ENCODE measurements around the gene RNF220. TPM values are rescaled to one million over a fixed set of nuclear protein-coding genes. Genes with fewer than 3 reads are reported as not detected.

RNF220 gene
- total and polyA plus RNA-seq, 9 of the 15 experiments (the other 6 are each of a cell fraction or from before 2014, with no cell fraction given): 5.1 to 117 (median 66.9) TPM

GRCh38 chr1:44511363-44511762, 106.3 kb downstream of the RNF220 start:
- WGBS (ENCODE audit: insufficient coverage, low coverage, missing lambda C conversion rate): 5% methylated on average over 3 of the region's 3 CpGs
- BruUV-seq (replicated peaks): no TSS peak
- Histone ChIP-seq H3K4me2 (ENCODE audit: insufficient read depth, low read length) (no peak overlapping the region), H3K36me3 (ENCODE audit: control insufficient read depth, insufficient read depth, low read length) (no peaks in the 10 kb centered on the region), H3K27me3 (ENCODE audit: control insufficient read depth in 2 of 2, insufficient read depth in 2 of 2, low read length in 2 of 2) (peaks cover 64 to 67% of the 10 kb centered on the region in 2 experiments), H3K9me1 (ENCODE audit: control insufficient read depth, insufficient read depth, low read length) (no peaks in the 10 kb centered on the region), H3K9me3 (replicated peaks; ENCODE audit: control insufficient read depth, insufficient read depth, low read depth, low read length) (no peaks in the 10 kb centered on the region), H4K20me1 (replicated peaks; ENCODE audit: control insufficient read depth, insufficient read depth, low read length) (no peaks in the 10 kb centered on the region), H2AFZ (ENCODE audit: low read depth, low read length) (no peak overlapping the region), H3K27ac (ENCODE audit: extremely low read depth, low read depth, low read length) (no peak overlapping the region), H3K9ac (ENCODE audit: insufficient read depth in 1 of 2, low read depth in 2 of 2, low read length in 2 of 2) (no peak overlapping the region), H3K4me1 (replicated peaks in 1 of 2; ENCODE audit: control insufficient read depth in 2 of 2, insufficient read depth in 2 of 2, low read length in 2 of 2) (no peaks in the 10 kb centered on the region; a peak in 1 of 5 replicates), H3K79me2 (ENCODE audit: control insufficient read depth, insufficient read depth, low read length) (no peaks in the 10 kb centered on the region), H3K4me3 (no peak overlapping the region)
- intact Hi-C loops (cut with micrococcal nuclease) (loop anchor here (5.0 kb wide), 1 partner anchor 76 kb away; no protein-coding TSS in a partner anchor), in situ Hi-C loops (cut with MboI) (no loop called here)
- ChIA-PET CTCF (ENCODE audit: low intra/inter-chr PET ratio) (no interaction called here), POLR2A (no interaction called here)
- TF ChIP-seq ZNF316 (IDR thresholded peaks at IDR 0.05) (peak; percentile 83), MAFG (tag; conservative IDR thresholded peaks at IDR 0.05) (peak; percentile 50), HCFC1 (IDR thresholded peaks at IDR 0.05; ENCODE audit: low read depth, low read length) (no peak), C11orf30 (IDR thresholded peaks at IDR 0.05; ENCODE audit: low read depth) (peak; percentile 62)
- DNase-seq (ENCODE audit: extremely low read depth in 1 of 4, low spot score in 3 of 4) (no peak), ATAC-seq (no peak), FAIRE-seq (no peak)

GRCh38 chr1:44511769-44512168, 106.7 kb downstream of the RNF220 start:
- WGBS (ENCODE audit: insufficient coverage, low coverage, missing lambda C conversion rate): 5% methylated on average over 7 of the region's 7 CpGs
- Histone ChIP-seq H3K4me1 (replicated peaks in 1 of 2; ENCODE audit: control insufficient read depth in 2 of 2, insufficient read depth in 2 of 2, low read length in 2 of 2) (no peaks in the 10 kb centered on the region; a peak in 1 of 5 replicates), H3K4me3 (no peak overlapping the region), H4K20me1 (replicated peaks; ENCODE audit: control insufficient read depth, insufficient read depth, low read length) (no peaks in the 10 kb centered on the region), H3K79me2 (ENCODE audit: control insufficient read depth, insufficient read depth, low read length) (no peaks in the 10 kb centered on the region), H3K36me3 (ENCODE audit: control insufficient read depth, insufficient read depth, low read length) (no peaks in the 10 kb centered on the region), H3K9me3 (replicated peaks; ENCODE audit: control insufficient read depth, insufficient read depth, low read depth, low read length) (no peaks in the 10 kb centered on the region), H3K27me3 (ENCODE audit: control insufficient read depth in 2 of 2, insufficient read depth in 2 of 2, low read length in 2 of 2) (peaks cover 62 to 66% of the 10 kb centered on the region in 2 experiments), H3K9ac (ENCODE audit: insufficient read depth in 1 of 2, low read depth in 2 of 2, low read length in 2 of 2) (no peak overlapping the region), H3K4me2 (ENCODE audit: insufficient read depth, low read length) (no peak overlapping the region), H3K27ac (ENCODE audit: extremely low read depth, low read depth, low read length) (no peak overlapping the region), H3K9me1 (ENCODE audit: control insufficient read depth, insufficient read depth, low read length) (no peaks in the 10 kb centered on the region), H2AFZ (ENCODE audit: low read depth, low read length) (no peak overlapping the region)
- POLR2A ChIA-PET: interaction anchor here (1.0 kb wide), 2 partner anchors 11 to 30 kb away, joined by 3 read pairs; no protein-coding TSS in a partner anchor
- ATAC-seq: no peak
- no peak for DNase-seq (ENCODE audit: extremely low read depth in 1 of 4, low spot score in 3 of 4)
- no TSS peak for BruUV-seq (replicated peaks)
- intact Hi-C loops (cut with micrococcal nuclease): loop anchor here (5.0 kb wide), 1 partner anchor 76 kb away; no protein-coding TSS in a partner anchor
- in situ Hi-C loops (cut with MboI): no loop called here
- peak; percentile 35 for FAIRE-seq
- CTCF ChIA-PET (ENCODE audit: low intra/inter-chr PET ratio): no interaction called here
- TF ChIP-seq ELK1 (CRISPR knock-in tag; IDR thresholded peaks at IDR 0.05) (no peak), CGGBP1 (CRISPR knock-in tag; IDR thresholded peaks at IDR 0.05) (no peak), ZNF165 (CRISPR knock-in tag; IDR thresholded peaks at IDR 0.05; ENCODE audit: borderline replicate concordance) (no peak), NCOA6 (IDR thresholded peaks at IDR 0.05) (no peak), CBFB (CRISPR knock-in tag; IDR thresholded peaks at IDR 0.05) (no peak), ELF1 (tag; IDR thresholded peaks at IDR 0.05) (no peak), ZBTB12 (CRISPR knock-in tag; IDR thresholded peaks at IDR 0.05) (no peak)

Data from K562 (cell line).